Progenitor cell of endocrine pancreas (in vitro differentiated cells): Measurements from ENCODE around the gene IL1R1. TPM values are rescaled to one million over a fixed set of nuclear protein-coding genes. Genes with fewer than 3 reads are reported as not detected.

Source experiments
- DNase-seq: peaks from one replicate; pipeline ENCODE4 v3.0.0; 2021; ENCODE audit warnings: low spot score; ENCODE audit not compliant: unreplicated experiment
- H3K27ac Mint-ChIP-seq: 2 replicates; pipeline ENCODE4 v1.8.0; 2021; ENCODE audit warnings: mild to moderate bottlenecking, moderate library complexity, mixed read lengths
- H3K27me3 Mint-ChIP-seq: 2 replicates; pipeline ENCODE4 v1.8.0; 2021; ENCODE audit warnings: mixed read lengths
- H3K36me3 Mint-ChIP-seq: 2 replicates; pipeline ENCODE4 v1.8.0; 2022; ENCODE audit warnings: mixed read lengths; ENCODE audit not compliant: insufficient read depth
- H3K4me1 Mint-ChIP-seq: 2 replicates; pipeline ENCODE4 v1.8.0; 2021; ENCODE audit warnings: low read depth, mixed read lengths
- H3K4me3 Mint-ChIP-seq: 2 replicates; pipeline ENCODE4 v1.8.0; 2021; ENCODE audit warnings: low read depth, mild to moderate bottlenecking, moderate library complexity, mixed read lengths
- H3K9me3 Mint-ChIP-seq: 2 replicates; pipeline ENCODE4 v1.8.0; 2021; ENCODE audit warnings: low read depth, mixed read lengths
- total RNA-seq: library from RNA; stranded (reverse); gene quantifications from 2 replicates; pipeline ENCODE4 v1.2.1, GENCODE V29; 2021
- TF ChIP-seq, protein P1 (sequence below): fragments of 200-600 bp; sonication (generic); IDR thresholded peaks from one replicate; pipeline ENCODE4 v1.5.0; 2021; ENCODE audit warnings: antibody characterized with exemption, mild to moderate bottlenecking; ENCODE audit not compliant: unreplicated experiment

The IL1R1 gene
- total RNA-seq, 1 donor from 2014 or later: 1.1 TPM

DNA sequence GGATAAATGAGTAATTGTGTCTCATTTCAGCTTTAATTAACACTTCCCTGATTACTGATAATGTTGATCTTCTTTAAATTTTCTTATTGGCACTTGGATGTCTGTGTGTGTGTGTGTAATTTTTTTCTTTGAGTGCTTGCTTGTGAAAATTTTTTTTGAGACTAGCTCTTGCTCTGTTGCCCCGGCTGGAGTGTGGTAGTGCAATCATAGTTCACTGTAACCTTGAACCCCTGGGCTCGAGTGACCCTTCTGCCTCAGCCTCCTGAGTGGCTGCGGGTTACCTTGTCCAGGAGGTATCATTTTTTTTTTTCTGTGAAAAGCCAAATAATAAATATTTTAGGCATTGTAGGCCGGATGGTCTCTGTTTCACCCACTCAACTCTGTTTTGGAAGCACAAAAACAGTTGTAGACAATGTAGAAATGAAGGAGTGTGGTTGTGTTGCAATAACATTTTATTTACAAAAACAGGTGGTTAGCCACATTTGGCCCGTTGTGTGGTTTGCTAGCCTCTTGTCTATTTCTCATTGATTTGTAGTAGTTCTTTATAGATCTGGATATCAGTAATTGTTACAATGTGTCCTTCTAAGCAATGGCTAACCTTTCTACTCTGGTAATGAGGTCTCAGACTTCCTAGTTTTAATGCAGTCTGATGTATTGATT lies 52.2 kb downstream of the IL1R1 start:
- no peak for DNase-seq
- no peak overlapping the region for H3K4me3 Mint-ChIP-seq
- TF ChIP-seq, protein P1, sequence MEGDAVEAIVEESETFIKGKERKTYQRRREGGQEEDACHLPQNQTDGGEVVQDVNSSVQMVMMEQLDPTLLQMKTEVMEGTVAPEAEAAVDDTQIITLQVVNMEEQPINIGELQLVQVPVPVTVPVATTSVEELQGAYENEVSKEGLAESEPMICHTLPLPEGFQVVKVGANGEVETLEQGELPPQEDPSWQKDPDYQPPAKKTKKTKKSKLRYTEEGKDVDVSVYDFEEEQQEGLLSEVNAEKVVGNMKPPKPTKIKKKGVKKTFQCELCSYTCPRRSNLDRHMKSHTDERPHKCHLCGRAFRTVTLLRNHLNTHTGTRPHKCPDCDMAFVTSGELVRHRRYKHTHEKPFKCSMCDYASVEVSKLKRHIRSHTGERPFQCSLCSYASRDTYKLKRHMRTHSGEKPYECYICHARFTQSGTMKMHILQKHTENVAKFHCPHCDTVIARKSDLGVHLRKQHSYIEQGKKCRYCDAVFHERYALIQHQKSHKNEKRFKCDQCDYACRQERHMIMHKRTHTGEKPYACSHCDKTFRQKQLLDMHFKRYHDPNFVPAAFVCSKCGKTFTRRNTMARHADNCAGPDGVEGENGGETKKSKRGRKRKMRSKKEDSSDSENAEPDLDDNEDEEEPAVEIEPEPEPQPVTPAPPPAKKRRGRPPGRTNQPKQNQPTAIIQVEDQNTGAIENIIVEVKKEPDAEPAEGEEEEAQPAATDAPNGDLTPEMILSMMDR: no peak

GRCh38 chr2:102197389-102198137 lies 55.0 kb downstream of the IL1R1 start:
- peaks cover 7% of the 10 kb centered on the region for H3K4me1 Mint-ChIP-seq
- H3K27me3 Mint-ChIP-seq: peaks cover 8% of the 10 kb centered on the region
- TF ChIP-seq, protein P1: no peak
- no peak overlapping the region for H3K4me3 Mint-ChIP-seq
- no peaks in the 10 kb centered on the region for H3K9me3 Mint-ChIP-seq
- H3K27ac Mint-ChIP-seq: no peak overlapping the region
- DNase-seq: no peak
- H3K36me3 Mint-ChIP-seq: no peaks in the 10 kb centered on the region

More for the DNA sequence above, 52.2 kb downstream of the IL1R1 start:
- Mint-ChIP-seq H3K27ac (peak overlapping the region; percentile 7), H3K36me3 (no peaks in the 10 kb centered on the region), H3K9me3 (peaks cover 4% of the 10 kb centered on the region), H3K4me1 (peaks cover 12% of the 10 kb centered on the region), H3K27me3 (peaks cover 8% of the 10 kb centered on the region)

- DNase-seq: no peak
- no peaks in the 10 kb centered on the region for H3K36me3 Mint-ChIP-seq
- peaks cover 18% of the 10 kb centered on the region for H3K9me3 Mint-ChIP-seq
- no peak overlapping the region for H3K4me3 Mint-ChIP-seq
- TF ChIP-seq, protein P1: no peak
- peaks cover 8% of the 10 kb centered on the region for H3K27me3 Mint-ChIP-seq
- no peak overlapping the region for H3K27ac Mint-ChIP-seq
- peaks cover under 1% of the 10 kb centered on the region for H3K4me1 Mint-ChIP-seq
Observed at GRCh38 chr2:102200539-102200938, 58.0 kb downstream of the IL1R1 start.

GRCh38 chr2:102204638-102205037 lies 62.1 kb downstream of the IL1R1 start:
- no peaks in the 10 kb centered on the region for H3K36me3 Mint-ChIP-seq
- no peaks in the 10 kb centered on the region for H3K27me3 Mint-ChIP-seq
- TF ChIP-seq, protein P1: no peak
- no peak overlapping the region for H3K27ac Mint-ChIP-seq
- H3K4me3 Mint-ChIP-seq: no peak overlapping the region
- no peak for DNase-seq
- peaks cover 18% of the 10 kb centered on the region for H3K9me3 Mint-ChIP-seq
- H3K4me1 Mint-ChIP-seq: no peaks in the 10 kb centered on the region

- DNase-seq: no peak
- Mint-ChIP-seq H3K27ac (no peak overlapping the region), H3K9me3 (peaks cover 18% of the 10 kb centered on the region), H3K4me1 (no peaks in the 10 kb centered on the region), H3K36me3 (no peaks in the 10 kb centered on the region), H3K4me3 (no peak overlapping the region), H3K27me3 (no peaks in the 10 kb centered on the region)
- TF ChIP-seq, protein P1: no peak
Observed at GRCh38 chr2:102206666-102207341, 64.3 kb downstream of the IL1R1 start.
